ENCODE data around the gene RAB4B.

DNA sequence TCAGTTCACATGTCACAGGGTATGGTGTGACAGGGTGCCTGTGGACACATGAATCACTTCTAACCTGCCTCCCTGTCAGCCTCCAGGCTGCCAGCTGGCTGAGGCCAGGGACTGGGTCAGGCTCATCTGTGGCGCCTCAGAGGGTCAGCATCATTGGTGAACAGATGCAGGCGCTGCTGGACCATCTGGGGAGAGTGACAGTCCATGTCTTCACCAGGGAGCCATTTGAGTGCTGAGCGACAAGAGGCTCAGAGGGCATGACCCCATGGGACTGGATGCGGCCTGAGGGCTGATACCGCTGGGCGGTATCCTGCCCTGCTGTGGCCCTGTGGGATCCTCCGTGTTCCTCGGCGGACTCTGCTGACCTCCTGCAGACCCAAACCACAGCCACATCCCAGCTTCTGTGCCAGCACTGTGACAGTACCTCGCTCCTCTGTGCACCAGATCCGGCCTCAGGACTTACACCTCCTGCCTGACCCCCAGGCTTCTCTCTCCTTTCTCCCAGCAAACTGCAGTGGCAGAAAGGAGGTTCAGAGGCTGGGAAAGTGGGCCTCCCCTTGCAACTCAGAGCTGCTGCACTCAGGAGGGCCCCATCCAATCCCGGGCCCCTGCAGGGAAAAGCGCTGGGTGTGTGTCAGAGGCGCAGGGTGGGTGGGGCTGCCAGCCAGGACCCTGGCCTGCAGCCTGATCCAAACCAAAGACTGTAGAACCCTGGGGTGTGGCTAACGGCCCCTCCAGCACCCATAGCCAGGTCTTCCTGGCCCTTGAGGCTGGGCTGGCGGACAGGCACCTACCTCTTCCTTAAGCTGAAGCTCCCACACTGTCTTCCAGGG is 38.0 kb upstream of the RAB4B start:
- TF ChIP-seq, protein P1, sequence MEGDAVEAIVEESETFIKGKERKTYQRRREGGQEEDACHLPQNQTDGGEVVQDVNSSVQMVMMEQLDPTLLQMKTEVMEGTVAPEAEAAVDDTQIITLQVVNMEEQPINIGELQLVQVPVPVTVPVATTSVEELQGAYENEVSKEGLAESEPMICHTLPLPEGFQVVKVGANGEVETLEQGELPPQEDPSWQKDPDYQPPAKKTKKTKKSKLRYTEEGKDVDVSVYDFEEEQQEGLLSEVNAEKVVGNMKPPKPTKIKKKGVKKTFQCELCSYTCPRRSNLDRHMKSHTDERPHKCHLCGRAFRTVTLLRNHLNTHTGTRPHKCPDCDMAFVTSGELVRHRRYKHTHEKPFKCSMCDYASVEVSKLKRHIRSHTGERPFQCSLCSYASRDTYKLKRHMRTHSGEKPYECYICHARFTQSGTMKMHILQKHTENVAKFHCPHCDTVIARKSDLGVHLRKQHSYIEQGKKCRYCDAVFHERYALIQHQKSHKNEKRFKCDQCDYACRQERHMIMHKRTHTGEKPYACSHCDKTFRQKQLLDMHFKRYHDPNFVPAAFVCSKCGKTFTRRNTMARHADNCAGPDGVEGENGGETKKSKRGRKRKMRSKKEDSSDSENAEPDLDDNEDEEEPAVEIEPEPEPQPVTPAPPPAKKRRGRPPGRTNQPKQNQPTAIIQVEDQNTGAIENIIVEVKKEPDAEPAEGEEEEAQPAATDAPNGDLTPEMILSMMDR (conservative IDR thresholded peaks at IDR 0.05; ENCODE audit: low read length) = no peak
- TF ChIP-seq EZH2phosphoT487 (IDR thresholded peaks at IDR 0.05; ENCODE audit: borderline replicate concordance, low read depth, low read length) = no peak

All from OCI-LY7 (cell line).